Colonic mucosa (tissue), 4 donors: ENCODE data around the gene IGFBPL1. TPM values are rescaled to one million over a fixed set of nuclear protein-coding genes. Genes with fewer than 3 reads are reported as not detected.

ENCODE experiments used
- DNase-seq: peaks from one replicate; pipeline ENCODE4 v3.0.0-alpha.2; 2020
- H3K27ac ChIP-seq: fragments of 200-600 bp; one replicate; pipeline ENCODE4 v1.8.0; 2021
- H3K27me3 ChIP-seq: fragments of 200-600 bp; one replicate; pipeline ENCODE4 v1.8.0; 2021
- H3K36me3 ChIP-seq: fragments of 200-600 bp; one replicate; pipeline ENCODE4 v1.8.0; 2021
- H3K4me1 ChIP-seq: fragments of 200-600 bp; one replicate; pipeline ENCODE4 v1.8.0; 2021; ENCODE audit warnings: mild to moderate bottlenecking
- H3K4me3 ChIP-seq: fragments of 200-600 bp; one replicate; pipeline ENCODE4 v1.8.0; 2021
- H3K9ac ChIP-seq, 2 donors: one replicate each; pipeline ENCODE4 v1.7.0; 2013; ENCODE audit warnings: control low read depth in 2 of 2, low read depth in 2 of 2, low read length in 2 of 2
- H3K9me3 ChIP-seq: fragments of 200-600 bp; one replicate; pipeline ENCODE4 v1.8.0; 2021
- intact Hi-C: fragments of 100-400 bp; cut with DNase I; formaldehyde crosslinking; loops from one replicate; pipeline ENCODE4 v1.14.1; 2022
- total RNA-seq, 2 donors: library from RNA; stranded (reverse); fragmentation: NEBNext Ultra II Directional in 1 of 2; extraction: Animal tissue kit (Norgen Biotek cat#: 25700) in 1 of 2; gene quantifications; one replicate each; pipeline ENCODE4 v1.2.1, GENCODE V29; 2021
- TF ChIP-seq, protein P1 (sequence below): fragments of 200-600 bp; IDR thresholded peaks from one replicate; pipeline ENCODE4 v1.8.0; 2022; ENCODE audit warnings: antibody characterized with exemption, mild to moderate bottlenecking
- donor health status: healthy.
- donor health status: DM: no; HTN: no; CAD: no.
- donor health status: DM: no; HTN: no; CAD: no.

The IGFBPL1 gene
- total RNA-seq, 2 donors from 2014 or later, result 0.82 to 1.3 TPM

- no peaks in the 10 kb centered on the region for H3K9me3 ChIP-seq
- H3K27me3 ChIP-seq, result peaks cover 13% of the 10 kb centered on the region
- intact Hi-C loops, result no loop called here
- H3K4me3 ChIP-seq, result no peak overlapping the region
- H3K36me3 ChIP-seq, result no peaks in the 10 kb centered on the region
- no peak overlapping the region for H3K9ac ChIP-seq
- no peaks in the 10 kb centered on the region for H3K4me1 ChIP-seq
- TF ChIP-seq, protein P1, sequence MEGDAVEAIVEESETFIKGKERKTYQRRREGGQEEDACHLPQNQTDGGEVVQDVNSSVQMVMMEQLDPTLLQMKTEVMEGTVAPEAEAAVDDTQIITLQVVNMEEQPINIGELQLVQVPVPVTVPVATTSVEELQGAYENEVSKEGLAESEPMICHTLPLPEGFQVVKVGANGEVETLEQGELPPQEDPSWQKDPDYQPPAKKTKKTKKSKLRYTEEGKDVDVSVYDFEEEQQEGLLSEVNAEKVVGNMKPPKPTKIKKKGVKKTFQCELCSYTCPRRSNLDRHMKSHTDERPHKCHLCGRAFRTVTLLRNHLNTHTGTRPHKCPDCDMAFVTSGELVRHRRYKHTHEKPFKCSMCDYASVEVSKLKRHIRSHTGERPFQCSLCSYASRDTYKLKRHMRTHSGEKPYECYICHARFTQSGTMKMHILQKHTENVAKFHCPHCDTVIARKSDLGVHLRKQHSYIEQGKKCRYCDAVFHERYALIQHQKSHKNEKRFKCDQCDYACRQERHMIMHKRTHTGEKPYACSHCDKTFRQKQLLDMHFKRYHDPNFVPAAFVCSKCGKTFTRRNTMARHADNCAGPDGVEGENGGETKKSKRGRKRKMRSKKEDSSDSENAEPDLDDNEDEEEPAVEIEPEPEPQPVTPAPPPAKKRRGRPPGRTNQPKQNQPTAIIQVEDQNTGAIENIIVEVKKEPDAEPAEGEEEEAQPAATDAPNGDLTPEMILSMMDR, result no peak
- no peak for DNase-seq
- no peak overlapping the region for H3K27ac ChIP-seq
Measured at GRCh38 chr9:38428062-38428461, 3.8 kb upstream of the IGFBPL1 start.

- no peak overlapping the region for H3K27ac ChIP-seq
- H3K9me3 ChIP-seq, result no peaks in the 10 kb centered on the region
- no peak overlapping the region for H3K9ac ChIP-seq
- H3K4me3 ChIP-seq, result no peak overlapping the region
- no peaks in the 10 kb centered on the region for H3K4me1 ChIP-seq
- H3K27me3 ChIP-seq, result peaks cover 13% of the 10 kb centered on the region
- intact Hi-C loops, result no loop called here
- no peak for DNase-seq
- TF ChIP-seq, protein P1, result no peak
- H3K36me3 ChIP-seq, result no peaks in the 10 kb centered on the region
Measured at GRCh38 chr9:38424918-38425317, 664 bp upstream of the IGFBPL1 start.

DNA sequence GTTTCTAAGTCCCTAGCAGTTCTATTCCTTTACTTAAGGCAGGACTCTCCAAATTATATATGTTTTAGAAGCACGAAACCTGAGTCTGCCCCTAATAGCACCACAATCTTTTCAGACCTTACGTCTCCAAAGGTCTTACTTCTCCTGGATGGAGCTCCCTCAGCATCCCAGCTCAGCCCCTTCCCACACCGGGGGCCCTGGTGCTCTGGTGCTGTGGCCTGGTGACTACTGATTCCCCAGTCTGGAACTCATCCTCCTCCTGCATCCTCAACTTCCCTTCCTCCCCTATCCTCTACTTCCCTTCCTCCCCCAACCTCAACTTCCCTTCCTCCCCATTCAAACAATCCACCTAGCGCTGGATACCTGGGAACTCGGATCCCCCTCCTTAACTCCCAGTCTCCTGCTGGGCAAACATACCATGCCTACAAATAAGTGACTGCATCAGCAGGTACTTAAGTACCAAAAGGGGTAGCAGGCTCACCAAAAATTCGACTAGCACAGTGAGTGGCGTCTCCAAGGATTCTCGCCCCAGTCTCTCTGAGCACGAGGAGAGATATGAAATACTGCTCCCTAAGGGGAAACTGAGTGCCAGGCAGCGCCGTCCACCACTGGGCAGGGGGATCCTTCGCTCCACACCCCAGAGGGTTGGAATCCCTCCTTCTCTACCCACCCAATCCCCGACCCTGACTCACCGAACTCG lies 831 bp downstream of the IGFBPL1 start:
- intact Hi-C loops, result no loop called here
- Histone ChIP-seq H3K4me1 (no peaks in the 10 kb centered on the region), H3K4me3 (peak overlapping the region; percentile 23), H3K9me3 (no peaks in the 10 kb centered on the region), H3K27ac (no peak overlapping the region), H3K27me3 (peaks cover 13% of the 10 kb centered on the region), H3K9ac (no peak overlapping the region), H3K36me3 (no peaks in the 10 kb centered on the region)
- no peak for DNase-seq
- TF ChIP-seq, protein P1, result no peak

DNA sequence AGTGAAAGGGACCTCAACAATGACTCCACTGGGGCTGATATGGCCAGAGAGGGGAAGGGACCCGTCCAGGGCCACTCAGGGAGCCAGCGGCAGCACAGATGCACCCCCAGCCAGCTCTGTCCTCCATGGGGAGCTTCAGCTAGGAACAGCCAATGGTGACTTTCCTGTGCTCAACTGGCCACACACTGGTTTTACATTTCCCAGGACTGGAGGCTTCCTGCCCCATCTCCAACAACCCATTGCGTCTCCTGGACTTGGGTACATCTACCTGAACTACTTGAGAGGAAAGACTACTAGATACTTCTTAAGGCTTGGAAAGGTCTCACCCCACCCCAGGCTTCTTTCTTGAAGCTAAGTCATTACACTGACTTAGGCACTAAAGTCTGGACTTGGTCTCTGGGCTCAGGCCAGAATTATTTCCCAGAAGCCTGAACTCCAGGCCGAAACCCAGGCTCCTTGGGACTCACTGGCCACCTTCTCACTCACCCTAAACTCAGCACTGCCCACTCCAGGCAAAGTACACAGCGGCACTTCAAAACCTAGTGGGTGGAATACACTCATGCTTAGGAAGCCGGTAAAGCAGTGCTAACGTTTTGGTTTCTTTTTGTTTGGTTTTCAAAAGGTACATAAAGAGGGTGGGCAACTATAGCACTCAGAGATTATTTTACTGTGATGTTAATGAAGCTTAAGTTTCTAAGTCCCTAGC lies 1.5 kb downstream of the IGFBPL1 start:
- Histone ChIP-seq H3K4me1 (no peaks in the 10 kb centered on the region), H3K27me3 (peaks cover 13% of the 10 kb centered on the region), H3K4me3 (no peak overlapping the region), H3K9me3 (no peaks in the 10 kb centered on the region), H3K9ac (no peak overlapping the region), H3K36me3 (no peaks in the 10 kb centered on the region), H3K27ac (no peak overlapping the region)
- intact Hi-C loops, result no loop called here
- TF ChIP-seq, protein P1, result no peak
- no peak for DNase-seq

- peaks cover 13% of the 10 kb centered on the region for H3K27me3 ChIP-seq
- no peak overlapping the region for H3K27ac ChIP-seq
- no peaks in the 10 kb centered on the region for H3K4me1 ChIP-seq
- no peak overlapping the region for H3K4me3 ChIP-seq
- no peak overlapping the region for H3K9ac ChIP-seq
- TF ChIP-seq, protein P1, result no peak
- H3K9me3 ChIP-seq, result no peaks in the 10 kb centered on the region
- intact Hi-C loops, result no loop called here
- no peak for DNase-seq
- no peaks in the 10 kb centered on the region for H3K36me3 ChIP-seq
Measured at GRCh38 chr9:38421498-38422211, 2.6 kb downstream of the IGFBPL1 start.
